DND-41 (cell line): ENCODE results near the gene FGL2.

ENCODE experiments used
- CTCF ChIP-seq: IDR thresholded peaks from 2 replicates; pipeline ENCODE4 v1.5.1; 2012; ENCODE audit warnings: borderline replicate concordance, low read length, moderate library complexity, mild to moderate bottlenecking; ENCODE audit not compliant: poor library complexity, severe bottlenecking; ENCODE audit errors: extremely low read depth
- EZH2 ChIP-seq: IDR thresholded peaks from 3 replicates; pipeline ENCODE4 v1.6.1; 2012; ENCODE audit warnings: borderline replicate concordance, low read depth, mild to moderate bottlenecking, moderate library complexity, low read length, inconsistent platforms; ENCODE audit not compliant: severe bottlenecking

DNA sequence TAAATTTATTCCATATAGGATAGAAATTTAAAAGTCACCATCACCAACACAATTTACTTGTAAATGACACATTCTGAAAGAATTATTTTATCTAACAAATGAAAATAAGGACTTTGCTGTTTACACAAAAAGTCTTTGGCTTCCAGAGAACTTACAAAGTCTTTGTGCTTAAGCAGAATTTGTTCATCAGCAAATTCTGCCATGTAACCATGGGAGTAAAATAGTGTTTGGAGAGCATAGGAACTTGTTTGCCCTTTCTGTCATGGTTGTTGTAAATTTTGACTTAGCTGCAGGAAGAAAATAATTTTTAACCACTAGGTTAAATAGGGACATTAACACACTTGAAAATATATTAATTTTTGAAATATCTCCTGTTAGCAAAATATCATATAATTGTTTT is 15.2 kb downstream of the FGL2 start:
- TF ChIP-seq CTCF (no peak), EZH2 (no peak)
